ENCODE data around the gene THTPA. TPM values are rescaled to one million over a fixed set of nuclear protein-coding genes. Genes with fewer than 3 reads are reported as not detected.

The THTPA gene
- total RNA-seq, 1 experiment from 2014 or later: 16.8 TPM

DNA sequence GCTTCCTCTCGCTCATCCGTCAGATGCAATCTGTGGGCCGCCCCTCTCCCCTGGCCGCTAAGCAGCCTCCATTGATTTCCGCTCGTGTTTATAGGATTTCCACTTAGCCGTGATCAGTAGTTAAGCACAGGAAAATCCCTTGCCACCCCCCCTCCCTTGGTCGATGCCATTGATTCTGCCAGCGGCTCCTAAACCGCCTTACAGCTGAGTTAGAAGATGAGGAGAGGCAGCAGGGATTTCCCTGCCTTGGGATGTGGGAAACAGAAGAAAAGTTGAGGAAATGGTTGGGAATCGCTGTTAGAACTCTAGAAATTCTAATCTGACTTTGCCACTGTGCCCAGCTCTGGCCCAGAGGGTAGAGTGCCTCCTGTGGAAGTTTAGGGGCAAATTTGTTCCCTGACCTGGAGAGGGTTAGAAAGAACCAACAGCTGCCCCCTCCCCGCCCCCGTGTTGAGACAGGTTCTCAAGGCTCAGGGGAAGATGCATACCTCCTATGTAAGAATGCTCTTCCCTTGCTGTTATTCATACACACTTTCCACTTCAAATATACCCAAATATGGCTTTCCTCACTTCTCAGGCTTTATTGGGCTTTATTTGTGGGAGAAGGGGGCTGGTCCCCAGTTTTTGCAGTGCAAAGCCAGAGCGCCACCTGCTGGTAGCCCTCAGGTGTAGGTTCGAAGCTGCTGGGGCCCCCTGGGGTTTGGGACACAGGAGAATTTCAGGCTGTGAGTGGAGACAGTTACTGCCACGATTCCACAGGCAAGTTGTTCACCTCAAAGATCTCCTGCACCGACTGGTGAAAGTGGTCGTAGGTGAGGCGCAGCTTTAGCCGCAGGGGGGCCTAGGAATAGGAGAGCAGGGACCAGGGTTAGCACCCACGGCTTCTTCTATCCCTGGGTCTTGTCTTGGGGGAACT, 3.2 kb downstream of the THTPA start:
- Mint-ChIP-seq H3K36me3 (ENCODE audit: insufficient read depth, unreplicated experiment) (peaks cover 49% of the 10 kb centered on the region), H3K4me3 (ENCODE audit: unreplicated experiment) (no peak overlapping the region), H3K27me3 (ENCODE audit: insufficient read depth, unreplicated experiment) (no peaks in the 10 kb centered on the region), H3K27ac (ENCODE audit: low read depth, unreplicated experiment) (peak overlapping the region; percentile 43), H3K9me3 (ENCODE audit: unreplicated experiment) (no peaks in the 10 kb centered on the region), H3K4me1 (ENCODE audit: insufficient read depth, unreplicated experiment) (peaks cover 11% of the 10 kb centered on the region)
- DNase-seq (ENCODE audit: unreplicated experiment): peak; percentile 56
- intact Hi-C loops (cut with micrococcal nuclease): loop anchor here (1.0 kb wide), 1 partner anchor 81 kb away; no protein-coding TSS in a partner anchor
- CTCF ChIA-PET: interaction anchor here (0.6 to 10.7 kb wide), 45 partner anchors 9 to 1715 kb away, joined by 3 to 247 read pairs (median 4); partner anchors contain the start of genes AP1G2, DCAF11 and NRL
- POLR2A ChIA-PET: interaction anchor here (0.5 to 1.3 kb wide), 7 partner anchors 8 to 727 kb away, joined by 3 to 8 read pairs (median 3); partner anchors contain the start of genes AP1G2 and PABPN1
- BruUV-seq (replicated peaks): TSS peak; percentile 19
- TF ChIP-seq, protein P1, sequence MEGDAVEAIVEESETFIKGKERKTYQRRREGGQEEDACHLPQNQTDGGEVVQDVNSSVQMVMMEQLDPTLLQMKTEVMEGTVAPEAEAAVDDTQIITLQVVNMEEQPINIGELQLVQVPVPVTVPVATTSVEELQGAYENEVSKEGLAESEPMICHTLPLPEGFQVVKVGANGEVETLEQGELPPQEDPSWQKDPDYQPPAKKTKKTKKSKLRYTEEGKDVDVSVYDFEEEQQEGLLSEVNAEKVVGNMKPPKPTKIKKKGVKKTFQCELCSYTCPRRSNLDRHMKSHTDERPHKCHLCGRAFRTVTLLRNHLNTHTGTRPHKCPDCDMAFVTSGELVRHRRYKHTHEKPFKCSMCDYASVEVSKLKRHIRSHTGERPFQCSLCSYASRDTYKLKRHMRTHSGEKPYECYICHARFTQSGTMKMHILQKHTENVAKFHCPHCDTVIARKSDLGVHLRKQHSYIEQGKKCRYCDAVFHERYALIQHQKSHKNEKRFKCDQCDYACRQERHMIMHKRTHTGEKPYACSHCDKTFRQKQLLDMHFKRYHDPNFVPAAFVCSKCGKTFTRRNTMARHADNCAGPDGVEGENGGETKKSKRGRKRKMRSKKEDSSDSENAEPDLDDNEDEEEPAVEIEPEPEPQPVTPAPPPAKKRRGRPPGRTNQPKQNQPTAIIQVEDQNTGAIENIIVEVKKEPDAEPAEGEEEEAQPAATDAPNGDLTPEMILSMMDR (IDR thresholded peaks at IDR 0.05; ENCODE audit: unreplicated experiment): peak; percentile 96

DNA sequence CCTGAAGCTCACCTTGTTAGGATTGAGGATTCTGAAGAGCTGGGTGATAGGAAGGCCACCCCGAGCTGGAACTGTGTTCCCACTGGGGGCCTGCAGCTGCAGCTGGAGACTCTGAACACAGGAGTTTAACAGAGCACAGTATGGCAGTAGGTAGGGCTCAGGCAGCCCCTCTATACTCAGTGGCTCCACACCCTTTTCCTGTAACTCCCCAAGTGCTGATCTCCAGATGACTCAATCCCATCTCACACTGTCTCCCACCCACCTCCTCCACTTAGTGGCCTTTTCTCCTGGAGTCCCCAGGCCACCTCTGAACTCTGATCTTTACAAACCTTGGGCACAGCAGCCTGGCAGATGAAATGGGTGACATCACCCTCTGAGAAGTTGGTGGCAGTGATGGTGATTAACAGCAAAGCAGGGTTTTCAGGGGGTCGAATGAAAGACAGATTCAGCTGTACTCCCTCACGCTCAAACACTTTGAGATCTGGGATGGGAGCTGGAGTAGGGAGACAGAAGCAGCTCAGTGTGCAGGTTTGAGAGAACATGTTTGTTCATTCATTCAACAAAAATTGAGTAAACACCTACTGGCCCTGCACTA, 4.0 kb downstream of the THTPA start:
- BruUV-seq (replicated peaks): no TSS peak
- intact Hi-C loops (cut with micrococcal nuclease): loop anchor here (1.0 kb wide), 1 partner anchor 82 kb away; no protein-coding TSS in a partner anchor
- peaks cover 57% of the 10 kb centered on the region for H3K36me3 Mint-ChIP-seq (ENCODE audit: insufficient read depth, unreplicated experiment)
- POLR2A ChIA-PET: interaction anchor here (0.5 to 1.2 kb wide), 8 partner anchors 9 to 726 kb away, joined by 3 to 4 read pairs (median 3); partner anchors contain the start of gene PABPN1
- TF ChIP-seq, protein P1 (IDR thresholded peaks at IDR 0.05; ENCODE audit: unreplicated experiment): no peak
- no peaks in the 10 kb centered on the region for H3K9me3 Mint-ChIP-seq (ENCODE audit: unreplicated experiment)
- CTCF ChIA-PET: interaction anchor here (0.5 to 10.7 kb wide), 46 partner anchors 10 to 1223 kb away, joined by 3 to 247 read pairs (median 4); partner anchors contain the start of genes AP1G2, BCL2L2, DCAF11 and NRL
- no peaks in the 10 kb centered on the region for H3K27me3 Mint-ChIP-seq (ENCODE audit: insufficient read depth, unreplicated experiment)
- peak overlapping the region; percentile 35 for H3K27ac Mint-ChIP-seq (ENCODE audit: low read depth, unreplicated experiment)
- peaks cover 11% of the 10 kb centered on the region for H3K4me1 Mint-ChIP-seq (ENCODE audit: insufficient read depth, unreplicated experiment)
- DNase-seq (ENCODE audit: unreplicated experiment): no peak
- no peak overlapping the region for H3K4me3 Mint-ChIP-seq (ENCODE audit: unreplicated experiment)

DNA sequence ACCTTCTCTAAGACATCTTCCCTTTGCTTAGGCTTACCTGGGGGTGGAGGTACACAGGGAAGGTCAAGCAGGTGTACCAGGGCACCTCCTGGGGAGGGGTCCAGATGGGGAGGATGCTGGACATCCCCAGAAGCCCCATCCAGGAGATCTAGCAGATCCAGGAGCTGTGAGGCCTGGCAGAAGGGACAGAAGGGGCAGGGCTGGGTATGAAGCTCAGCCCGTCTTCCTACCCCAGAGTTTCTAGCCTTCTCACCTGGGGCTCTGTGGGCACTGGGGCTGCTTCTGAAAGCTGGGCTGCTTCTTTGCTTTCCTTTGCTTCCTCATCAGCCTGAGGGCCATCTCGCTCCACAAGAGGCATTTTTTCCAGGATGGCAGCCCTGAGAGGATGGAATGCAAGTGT, 5.2 kb downstream of the THTPA start:
- ChIA-PET POLR2A (interaction anchor here (1.1 kb wide), 1 partner anchor 17 kb away, joined by 3 read pairs; no protein-coding TSS in a partner anchor), CTCF (interaction anchor here (0.7 to 10.7 kb wide), 16 partner anchors 8 to 725 kb away, joined by 3 to 247 read pairs (median 4); partner anchors contain the start of genes AP1G2, DCAF11 and NRL)
- intact Hi-C loops (cut with micrococcal nuclease): no loop called here
- Mint-ChIP-seq H3K4me1 (ENCODE audit: insufficient read depth, unreplicated experiment) (peaks cover 11% of the 10 kb centered on the region), H3K4me3 (ENCODE audit: unreplicated experiment) (no peak overlapping the region), H3K27ac (ENCODE audit: low read depth, unreplicated experiment) (no peak overlapping the region), H3K36me3 (ENCODE audit: insufficient read depth, unreplicated experiment) (peaks cover 64% of the 10 kb centered on the region), H3K27me3 (ENCODE audit: insufficient read depth, unreplicated experiment) (no peaks in the 10 kb centered on the region), H3K9me3 (ENCODE audit: unreplicated experiment) (no peaks in the 10 kb centered on the region)
- TF ChIP-seq, protein P1 (IDR thresholded peaks at IDR 0.05; ENCODE audit: unreplicated experiment): no peak
- BruUV-seq (replicated peaks): no TSS peak
- DNase-seq (ENCODE audit: unreplicated experiment): no peak

Measured in MCF 10A (cell line).